ENCODE results near the gene AVEN. TPM values are rescaled to one million over a fixed set of nuclear protein-coding genes. Genes with fewer than 3 reads are reported as not detected.
"Not testable (repeated sequence)": the region's sequence is repeated elsewhere in the genome, so short reads cannot be mapped to it uniquely, and the experiment has no call there.

Gene AVEN
- total RNA-seq, 1 donor from 2014 or later = 8.6 TPM

DNA sequence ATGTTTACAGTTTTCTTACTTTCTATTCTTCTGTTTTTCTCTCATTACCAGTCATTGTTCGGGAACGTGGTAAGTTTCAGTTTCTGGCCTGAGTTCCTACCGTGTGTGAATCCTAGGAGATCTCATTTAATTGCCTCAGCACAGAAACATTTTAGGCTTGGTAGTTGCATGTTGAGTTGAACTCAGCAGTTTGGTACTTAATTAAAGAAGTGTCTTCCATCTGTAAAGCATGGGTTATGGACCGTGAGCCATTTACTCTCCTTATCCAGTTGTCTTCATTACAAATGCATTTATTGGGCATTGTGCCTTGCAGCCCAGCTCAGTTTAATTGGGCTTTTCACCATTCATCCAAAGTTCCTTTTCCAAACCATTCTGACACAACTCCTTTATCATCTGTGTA is 212.8 kb downstream of the AVEN start:
- H3K4me1 Mint-ChIP-seq = no peaks in the 10 kb centered on the region
- no peaks in the 10 kb centered on the region for H3K27me3 Mint-ChIP-seq (ENCODE audit: low read depth)
- no peak overlapping the region for H3K27ac Mint-ChIP-seq
- H3K4me3 Mint-ChIP-seq = no peak overlapping the region
- no peaks in the 10 kb centered on the region for H3K36me3 Mint-ChIP-seq
- TF ChIP-seq, protein P1, sequence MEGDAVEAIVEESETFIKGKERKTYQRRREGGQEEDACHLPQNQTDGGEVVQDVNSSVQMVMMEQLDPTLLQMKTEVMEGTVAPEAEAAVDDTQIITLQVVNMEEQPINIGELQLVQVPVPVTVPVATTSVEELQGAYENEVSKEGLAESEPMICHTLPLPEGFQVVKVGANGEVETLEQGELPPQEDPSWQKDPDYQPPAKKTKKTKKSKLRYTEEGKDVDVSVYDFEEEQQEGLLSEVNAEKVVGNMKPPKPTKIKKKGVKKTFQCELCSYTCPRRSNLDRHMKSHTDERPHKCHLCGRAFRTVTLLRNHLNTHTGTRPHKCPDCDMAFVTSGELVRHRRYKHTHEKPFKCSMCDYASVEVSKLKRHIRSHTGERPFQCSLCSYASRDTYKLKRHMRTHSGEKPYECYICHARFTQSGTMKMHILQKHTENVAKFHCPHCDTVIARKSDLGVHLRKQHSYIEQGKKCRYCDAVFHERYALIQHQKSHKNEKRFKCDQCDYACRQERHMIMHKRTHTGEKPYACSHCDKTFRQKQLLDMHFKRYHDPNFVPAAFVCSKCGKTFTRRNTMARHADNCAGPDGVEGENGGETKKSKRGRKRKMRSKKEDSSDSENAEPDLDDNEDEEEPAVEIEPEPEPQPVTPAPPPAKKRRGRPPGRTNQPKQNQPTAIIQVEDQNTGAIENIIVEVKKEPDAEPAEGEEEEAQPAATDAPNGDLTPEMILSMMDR (IDR thresholded peaks at IDR 0.05; ENCODE audit: unreplicated experiment) = no peak
- DNase-seq (ENCODE audit: low spot score in 2 of 2, unreplicated experiment in 2 of 2) = no peak
- peaks cover 11% of the 10 kb centered on the region for H3K9me3 Mint-ChIP-seq

DNA sequence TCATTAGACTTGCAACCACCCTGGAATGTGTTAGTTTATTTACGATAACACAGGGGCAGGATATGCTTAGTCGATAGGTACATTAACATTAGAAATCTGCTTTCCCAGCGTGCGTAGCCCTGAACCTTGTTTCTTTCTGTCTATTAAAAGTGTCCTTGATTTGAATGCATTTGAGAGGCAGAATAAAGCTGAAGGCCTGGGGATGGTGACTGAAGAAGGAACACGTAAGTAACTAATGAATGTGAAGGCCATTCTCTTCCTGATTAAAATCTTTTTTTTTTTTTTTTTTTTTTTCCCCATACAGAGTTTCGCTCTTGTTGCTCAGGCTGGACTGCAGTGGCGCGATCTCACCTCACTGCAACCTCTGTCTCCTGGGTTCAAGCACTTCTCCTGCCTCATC is 213.6 kb downstream of the AVEN start:
- Mint-ChIP-seq H3K27me3 (ENCODE audit: low read depth) (no peaks in the 10 kb centered on the region), H3K9me3 (peaks cover 11% of the 10 kb centered on the region), H3K4me1 (no peaks in the 10 kb centered on the region), H3K27ac (no peak overlapping the region), H3K4me3 (no peak overlapping the region), H3K36me3 (no peaks in the 10 kb centered on the region)
- TF ChIP-seq, protein P1 (IDR thresholded peaks at IDR 0.05; ENCODE audit: unreplicated experiment) = no peak
- DNase-seq (ENCODE audit: low spot score in 2 of 2, unreplicated experiment in 2 of 2) = no peak

DNA sequence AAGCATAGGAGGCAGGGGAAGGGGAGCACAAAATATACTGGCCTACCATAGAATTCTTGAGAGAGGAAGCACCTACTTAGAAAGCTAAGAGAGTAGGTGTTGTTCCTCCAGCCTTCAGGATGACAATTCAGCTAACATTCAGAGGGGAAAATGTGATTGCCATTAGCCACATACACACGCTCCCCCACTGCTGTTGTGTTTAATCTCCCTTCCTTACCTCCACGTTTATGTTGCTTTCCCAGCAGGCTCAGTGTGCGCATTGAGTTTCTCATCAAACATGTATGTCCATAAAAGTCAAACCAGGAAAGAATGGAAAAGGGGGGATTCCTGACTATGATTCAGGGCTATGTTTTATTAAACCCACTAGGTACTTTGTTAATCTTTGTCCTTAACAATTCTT is 215.9 kb downstream of the AVEN start:
- Mint-ChIP-seq H3K4me1 (no peaks in the 10 kb centered on the region), H3K27ac (no peak overlapping the region), H3K27me3 (ENCODE audit: low read depth) (no peaks in the 10 kb centered on the region), H3K4me3 (no peak overlapping the region), H3K9me3 (peaks cover 2% of the 10 kb centered on the region), H3K36me3 (no peaks in the 10 kb centered on the region)
- TF ChIP-seq, protein P1 (IDR thresholded peaks at IDR 0.05; ENCODE audit: unreplicated experiment) = no peak
- DNase-seq (ENCODE audit: low spot score in 2 of 2, unreplicated experiment in 2 of 2) = no peak

DNA sequence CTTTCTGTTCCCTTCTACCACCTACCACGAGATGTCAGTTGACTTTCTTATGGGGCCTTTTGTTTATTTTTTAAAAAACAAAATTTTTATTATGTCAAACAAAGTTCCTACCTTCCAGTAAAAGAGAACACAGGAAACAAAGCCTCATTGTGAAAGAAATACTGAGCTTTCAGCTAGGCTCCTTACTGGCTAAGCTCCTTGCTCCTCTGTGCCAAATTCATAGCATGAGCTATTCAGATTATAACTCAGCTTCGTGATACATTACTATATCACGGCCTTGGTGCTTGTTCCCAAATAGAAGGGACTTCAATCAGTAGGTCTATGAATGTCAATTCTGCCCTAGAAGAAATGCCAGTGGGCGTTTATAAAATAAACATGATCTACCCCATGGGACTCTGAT is 216.5 kb downstream of the AVEN start:
- Mint-ChIP-seq H3K4me1 (no peaks in the 10 kb centered on the region), H3K36me3 (no peaks in the 10 kb centered on the region), H3K4me3 (no peak overlapping the region), H3K27me3 (ENCODE audit: low read depth) (no peaks in the 10 kb centered on the region), H3K9me3 (no peaks in the 10 kb centered on the region), H3K27ac (no peak overlapping the region)
- DNase-seq (ENCODE audit: low spot score in 2 of 2, unreplicated experiment in 2 of 2) = no peak
- TF ChIP-seq, protein P1 (IDR thresholded peaks at IDR 0.05; ENCODE audit: unreplicated experiment) = no peak

DNA sequence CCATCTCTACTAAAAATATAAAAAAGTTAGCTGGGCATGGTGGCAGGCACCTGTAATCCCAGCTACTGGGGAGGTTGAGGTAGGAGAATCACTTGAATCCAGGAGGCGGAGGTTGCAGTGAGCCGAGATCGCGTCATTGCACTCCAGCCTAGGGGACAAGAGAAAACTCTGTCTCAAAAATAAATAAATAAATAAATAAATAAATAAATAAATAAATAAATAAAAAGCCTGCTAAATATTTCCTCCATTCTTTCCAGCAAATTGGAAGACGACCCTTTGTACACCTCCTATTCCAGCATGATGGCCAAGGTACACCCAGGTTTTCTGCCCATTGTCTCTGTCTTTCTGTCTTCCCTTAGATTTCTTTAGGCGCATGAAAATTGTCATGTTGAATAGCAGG is 219.5 kb downstream of the AVEN start:
- H3K27me3 Mint-ChIP-seq (ENCODE audit: low read depth); H3K27ac Mint-ChIP-seq; H3K4me1 Mint-ChIP-seq; H3K9me3 Mint-ChIP-seq; DNase-seq (ENCODE audit: low spot score in 2 of 2, unreplicated experiment in 2 of 2); H3K4me3 Mint-ChIP-seq; H3K36me3 Mint-ChIP-seq: not testable (repeated sequence)

Other genes starting within 250 kb of the AVEN start
- gene CHRM5, start 70.7 kb downstream of the AVEN start, total RNA-seq = 0.13 TPM in 1 of 3 replicates, not detected in the others
- gene EMC7, start 62.7 kb upstream of the AVEN start, total RNA-seq = 35.0 to 35.4 TPM (median 35.3 TPM) in 3 replicates
- gene PGBD4, start 62.9 kb upstream of the AVEN start, total RNA-seq = 1.4 to 1.5 TPM (median 1.5 TPM) in 3 replicates
- gene KATNBL1, start 170.9 kb upstream of the AVEN start, total RNA-seq = 77.6 to 82.7 TPM (median 79.3 TPM) in 3 replicates
- gene EMC4, start 185.8 kb upstream of the AVEN start, total RNA-seq = 91.1 to 93.0 TPM (median 92.2 TPM) in 3 replicates

All from mesothelial cell of epicardium (in vitro differentiated cells).